H9 (cell line): Measurements from ENCODE around the gene PIP5K1C. TPM values are rescaled to one million over a fixed set of nuclear protein-coding genes. Genes with fewer than 3 reads are reported as not detected.

Source experiments
- DNase-seq: peaks from one replicate; pipeline ENCODE4 v3.0.0-alpha.2; 2017
- H2AFZ ChIP-seq: one replicate; pipeline ENCODE4 v1.6.1; 2013; ENCODE audit warnings: mild to moderate bottlenecking, low read length, control low read depth, moderate library complexity
- H2AK5ac ChIP-seq: 2 replicates; pipeline ENCODE4 v1.6.1; 2013; ENCODE audit warnings: low read length, control low read depth, mixed read lengths; ENCODE audit not compliant: insufficient read length
- H2BK120ac ChIP-seq: one replicate; pipeline ENCODE4 v1.6.1; 2013; ENCODE audit warnings: low read depth, mild to moderate bottlenecking, low read length, control low read depth, inconsistent platforms; ENCODE audit not compliant: poor library complexity, severe bottlenecking
- H2BK12ac ChIP-seq: 2 replicates; pipeline ENCODE4 v1.6.1; 2013; ENCODE audit warnings: low read length, control low read depth, mixed read lengths, low read depth; ENCODE audit not compliant: insufficient read length
- H2BK15ac ChIP-seq: 2 replicates; pipeline ENCODE4 v1.6.1; 2013; ENCODE audit warnings: low read depth, low read length, control low read depth
- H2BK20ac ChIP-seq: one replicate; pipeline ENCODE4 v1.6.1; 2013; ENCODE audit warnings: low read depth, mild to moderate bottlenecking, low read length, control low read depth, inconsistent platforms; ENCODE audit not compliant: poor library complexity, severe bottlenecking
- H2BK5ac ChIP-seq: 2 replicates; pipeline ENCODE4 v1.6.1; 2013; ENCODE audit warnings: low read length, control low read depth, mixed read lengths; ENCODE audit not compliant: insufficient read length
- H3K14ac ChIP-seq: 2 replicates; pipeline ENCODE4 v1.6.1; 2013; ENCODE audit warnings: low read length, control low read depth; ENCODE audit not compliant: insufficient read depth
- H3K18ac ChIP-seq: 2 replicates; pipeline ENCODE4 v1.6.1; 2013; ENCODE audit warnings: low read depth, mild to moderate bottlenecking, mixed read lengths, low read length, control low read depth; ENCODE audit not compliant: insufficient read length
- H3K23ac ChIP-seq: 2 replicates; pipeline ENCODE4 v1.6.1; 2013; ENCODE audit warnings: low read length, control low read depth, mixed read lengths, low read depth; ENCODE audit not compliant: insufficient read length
- H3K23me2 ChIP-seq: 2 replicates; pipeline ENCODE4 v1.6.1; 2013; ENCODE audit warnings: low read depth, mild to moderate bottlenecking, mixed read lengths, low read length, control low read depth; ENCODE audit not compliant: insufficient read length, poor library complexity, severe bottlenecking
- H3K27ac ChIP-seq: 2 replicates; pipeline ENCODE4 v1.5.1; 2013; ENCODE audit warnings: low read length, control low read depth, mixed read lengths, low read depth; ENCODE audit not compliant: insufficient read length
- H3K27me3 ChIP-seq: 2 replicates; pipeline ENCODE4 v1.6.1; 2013; ENCODE audit warnings: low read length, control low read depth, inconsistent platforms; ENCODE audit not compliant: insufficient read depth
- H3K4ac ChIP-seq: 2 replicates; pipeline ENCODE4 v1.6.1; 2013; ENCODE audit warnings: low read depth, mild to moderate bottlenecking, control low read depth, inconsistent platforms, low read length, moderate library complexity
- H3K4me1 ChIP-seq: 2 replicates; pipeline ENCODE4 v1.6.1; 2013; ENCODE audit warnings: low read length, control low read depth, inconsistent platforms; ENCODE audit not compliant: insufficient read depth
- H3K4me2 ChIP-seq: 2 replicates; pipeline ENCODE4 v1.6.1; 2013; ENCODE audit warnings: low read length, control low read depth, mixed read lengths; ENCODE audit not compliant: insufficient read length, insufficient read depth
- H3K56ac ChIP-seq: 2 replicates; pipeline ENCODE4 v1.6.1; 2013; ENCODE audit warnings: low read depth, mild to moderate bottlenecking, mixed read lengths, low read length, control low read depth; ENCODE audit not compliant: insufficient read length
- H3K79me1 ChIP-seq: 2 replicates; pipeline ENCODE4 v1.6.1; 2013; ENCODE audit warnings: low read depth, mild to moderate bottlenecking, moderate library complexity, low read length, control low read depth, inconsistent platforms; ENCODE audit not compliant: insufficient read depth, poor library complexity, severe bottlenecking
- H3K79me2 ChIP-seq: 2 replicates; pipeline ENCODE4 v1.6.1; 2013; ENCODE audit warnings: low read length, control low read depth, inconsistent platforms; ENCODE audit not compliant: insufficient read depth
- H3K9ac ChIP-seq: 2 replicates; pipeline ENCODE4 v1.6.1; 2013; ENCODE audit warnings: low read length, control low read depth, mixed read lengths; ENCODE audit not compliant: insufficient read length; ENCODE audit errors: extremely low read depth
- H3K9me3 ChIP-seq: one replicate; pipeline ENCODE4 v1.6.1; 2013; ENCODE audit warnings: low read depth, low read length, inconsistent platforms; ENCODE audit not compliant: control insufficient read depth
- H3T11ph ChIP-seq: one replicate; pipeline ENCODE4 v1.6.1; 2013; ENCODE audit warnings: mild to moderate bottlenecking, low read length, control low read depth, inconsistent platforms
- H4K20me1 ChIP-seq: one replicate; pipeline ENCODE4 v1.6.1; 2013; ENCODE audit not compliant: control insufficient read depth, insufficient read length, insufficient read depth
- H4K5ac ChIP-seq: 2 replicates; pipeline ENCODE4 v1.6.1; 2013; ENCODE audit warnings: low read depth, mild to moderate bottlenecking, mixed read lengths, low read length, control low read depth; ENCODE audit not compliant: insufficient read length
- H4K8ac ChIP-seq: replicated peaks from 2 replicates; pipeline ENCODE4 v1.6.1; 2013; ENCODE audit warnings: low read length, control low read depth, mixed read lengths, low read depth; ENCODE audit not compliant: insufficient read length
- H4K91ac ChIP-seq: 2 replicates; pipeline ENCODE4 v1.6.1; 2013; ENCODE audit warnings: low read depth, mild to moderate bottlenecking, moderate library complexity, mixed read lengths, low read length, control low read depth; ENCODE audit not compliant: insufficient read length
- H3K27ac Mint-ChIP-seq, 3 experiments: 2 replicates in 2 of 3; 3 replicates in 1 of 3; pipeline ENCODE4 v1.8.0; 2020 to 2021; ENCODE audit warnings: mixed read lengths in 3 of 3, mild to moderate bottlenecking in 1 of 3, moderate library complexity in 1 of 3
- H3K27me3 Mint-ChIP-seq: 2 replicates; pipeline ENCODE4 v1.8.0; 2021; ENCODE audit warnings: low read depth, mild to moderate bottlenecking, moderate library complexity, mixed read lengths
- H3K36me3 Mint-ChIP-seq, 3 experiments: 2 replicates in 2 of 3; 3 replicates in 1 of 3; pipeline ENCODE4 v1.8.0; 2020 to 2021; ENCODE audit warnings: low read depth in 3 of 3, mixed read lengths in 3 of 3; ENCODE audit not compliant: insufficient read depth in 1 of 3
- H3K4me1 Mint-ChIP-seq, 2 experiments: 2 replicates each; pipeline ENCODE4 v1.8.0; 2020; ENCODE audit warnings: mixed read lengths in 2 of 2
- H3K4me3 Mint-ChIP-seq, 2 experiments: 2 replicates in 1 of 2; 3 replicates in 1 of 2; pipeline ENCODE4 v1.8.0; 2020 to 2021; ENCODE audit warnings: mild to moderate bottlenecking in 2 of 2, mixed read lengths in 2 of 2, moderate library complexity in 1 of 2
- H3K9me3 Mint-ChIP-seq, 2 experiments: 2 replicates in 1 of 2; 3 replicates in 1 of 2; pipeline ENCODE4 v1.8.0; 2020; ENCODE audit warnings: mild to moderate bottlenecking in 2 of 2, mixed read lengths in 2 of 2, moderate library complexity in 1 of 2
- WGBS: extraction: QIAGEN DNeasy Blood & Tissue Kit; methylation state at CpG from one replicate; pipeline ENCODE4 v1.1.7; 2013; ENCODE audit warnings: missing lambda C conversion rate, low lambda C conversion rate, mixed read lengths; ENCODE audit not compliant: insufficient read length; ENCODE audit errors: extremely low coverage; 5-methylcytosine and 5-hydroxymethylcytosine counted together
- total RNA-seq: library from RNA; stranded (reverse); gene quantifications from 2 replicates; pipeline ENCODE4 v1.2.1, GENCODE V29; 2021
- TF ChIP-seq, protein P1 (sequence below): fragments of 200-600 bp; sonication (generic); conservative IDR thresholded peaks from 3 replicates; pipeline ENCODE4 v1.8.0; 2021; ENCODE audit warnings: antibody characterized with exemption, mild to moderate bottlenecking

Gene PIP5K1C
- total RNA-seq, 1 experiment from 2014 or later, result 41.7 TPM

GRCh38 chr19:3589949-3590348 is 110.3 kb downstream of the PIP5K1C start:
- no peaks in the 10 kb centered on the region for H3K79me2 ChIP-seq
- H3K27me3 ChIP-seq, result peaks cover 4% of the 10 kb centered on the region; the same call in 1 of the 2 replicates
- H3K36me3 Mint-ChIP-seq, result no peaks in the 10 kb centered on the region; a peak in 1 of 7 replicates
- H4K5ac ChIP-seq, result no peak overlapping the region
- H3K4ac ChIP-seq, result no peak overlapping the region
- WGBS, result no CpG with 5 or more reads among the region's 22 CpGs
- no peak overlapping the region for H3K4me2 ChIP-seq
- H4K8ac ChIP-seq, result no peak overlapping the region
- no peak overlapping the region for H3K27ac Mint-ChIP-seq
- no peak overlapping the region for H3K14ac ChIP-seq
- H3K56ac ChIP-seq, result no peak overlapping the region
- H4K20me1 ChIP-seq, result no peaks in the 10 kb centered on the region
- H2BK12ac ChIP-seq, result no peak overlapping the region
- no peak overlapping the region for H2AK5ac ChIP-seq
- no peaks in the 10 kb centered on the region; the same call in 1 of the 2 replicates for H3K4me1 ChIP-seq
- peaks cover 3% of the 10 kb centered on the region for H3K23me2 ChIP-seq
- H3T11ph ChIP-seq, result no peak overlapping the region
- H3K18ac ChIP-seq, result no peak overlapping the region
- H2BK5ac ChIP-seq, result no peak overlapping the region
- no peak overlapping the region for H2BK20ac ChIP-seq
- DNase-seq, result no peak
- no peak overlapping the region; the same call in 1 of the 2 replicates for H2BK15ac ChIP-seq
- no peaks in the 10 kb centered on the region for H3K79me1 ChIP-seq
- no peak overlapping the region for H2AFZ ChIP-seq
- no peak overlapping the region for H2BK120ac ChIP-seq
- H3K27me3 Mint-ChIP-seq, result peaks cover 75% of the 10 kb centered on the region
- no peaks in the 10 kb centered on the region for H3K9me3 ChIP-seq
- no peak overlapping the region for H3K23ac ChIP-seq
- no peak overlapping the region for H4K91ac ChIP-seq
- H3K9ac ChIP-seq, result no peak overlapping the region
- H3K27ac ChIP-seq, result no peak overlapping the region
- peaks cover 13 to 17% of the 10 kb centered on the region in 2 experiments for H3K9me3 Mint-ChIP-seq
- no peaks in the 10 kb centered on the region for H3K4me1 Mint-ChIP-seq
- H3K4me3 Mint-ChIP-seq, result no peak overlapping the region
- TF ChIP-seq, protein P1, sequence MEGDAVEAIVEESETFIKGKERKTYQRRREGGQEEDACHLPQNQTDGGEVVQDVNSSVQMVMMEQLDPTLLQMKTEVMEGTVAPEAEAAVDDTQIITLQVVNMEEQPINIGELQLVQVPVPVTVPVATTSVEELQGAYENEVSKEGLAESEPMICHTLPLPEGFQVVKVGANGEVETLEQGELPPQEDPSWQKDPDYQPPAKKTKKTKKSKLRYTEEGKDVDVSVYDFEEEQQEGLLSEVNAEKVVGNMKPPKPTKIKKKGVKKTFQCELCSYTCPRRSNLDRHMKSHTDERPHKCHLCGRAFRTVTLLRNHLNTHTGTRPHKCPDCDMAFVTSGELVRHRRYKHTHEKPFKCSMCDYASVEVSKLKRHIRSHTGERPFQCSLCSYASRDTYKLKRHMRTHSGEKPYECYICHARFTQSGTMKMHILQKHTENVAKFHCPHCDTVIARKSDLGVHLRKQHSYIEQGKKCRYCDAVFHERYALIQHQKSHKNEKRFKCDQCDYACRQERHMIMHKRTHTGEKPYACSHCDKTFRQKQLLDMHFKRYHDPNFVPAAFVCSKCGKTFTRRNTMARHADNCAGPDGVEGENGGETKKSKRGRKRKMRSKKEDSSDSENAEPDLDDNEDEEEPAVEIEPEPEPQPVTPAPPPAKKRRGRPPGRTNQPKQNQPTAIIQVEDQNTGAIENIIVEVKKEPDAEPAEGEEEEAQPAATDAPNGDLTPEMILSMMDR, result no peak
